Stimulated activated naive CD8-positive, alpha-beta T cell treated with anti-CD3 and anti-CD28 coated beads, Interleukin-15, Interleukin-2, amounts not matched to agents 100 ng/mL and 50 ng/mL, for 24 hours (primary cell): ENCODE measurements around the gene TCF12.
A peak's percentile ranks its signal among the peaks of the same experiment; 100 is the strongest.
"Not testable (repeated sequence)": the region's sequence is repeated elsewhere in the genome, so short reads cannot be mapped to it uniquely, and the experiment has no call there.

Experiments
- H3K27ac Mint-ChIP-seq: one replicate; pipeline ENCODE4 v1.8.0; 2021; ENCODE audit warnings: mild to moderate bottlenecking, mixed read lengths
- H3K27me3 Mint-ChIP-seq: one replicate; pipeline ENCODE4 v1.8.0; 2021; ENCODE audit warnings: mixed read lengths
- H3K36me3 Mint-ChIP-seq: one replicate; pipeline ENCODE4 v1.8.0; 2021; ENCODE audit warnings: low read depth, mixed read lengths
- H3K4me1 Mint-ChIP-seq: one replicate; pipeline ENCODE4 v1.8.0; 2021; ENCODE audit warnings: low read depth, mixed read lengths
- H3K4me3 Mint-ChIP-seq: one replicate; pipeline ENCODE4 v1.8.0; 2021; ENCODE audit warnings: mild to moderate bottlenecking, mixed read lengths
- H3K9me3 Mint-ChIP-seq: one replicate; pipeline ENCODE4 v1.8.0; 2021; ENCODE audit warnings: mixed read lengths

TCF12 gene

DNA sequence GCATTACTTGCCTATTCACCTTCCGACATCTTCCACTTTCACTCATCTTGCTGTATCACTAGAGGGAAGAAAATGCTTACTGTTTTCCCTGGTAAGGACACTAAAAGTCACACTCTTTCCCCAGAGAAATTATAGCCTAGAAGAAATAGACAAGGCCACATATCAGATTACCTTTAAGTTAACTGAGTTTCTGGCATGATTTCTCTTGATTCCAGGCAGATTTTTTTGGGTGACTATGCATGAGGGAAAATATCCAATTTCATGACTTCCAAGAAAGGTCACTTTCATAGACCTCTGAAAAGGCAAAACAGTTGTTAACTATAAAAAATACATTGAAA lies 30.3 kb downstream of the TCF12 start:
- Mint-ChIP-seq H3K27ac (no peak overlapping the region), H3K4me1 (peaks cover 35% of the 10 kb centered on the region), H3K36me3 (peaks cover 42% of the 10 kb centered on the region), H3K27me3 (no peaks in the 10 kb centered on the region), H3K9me3 (peaks cover under 1% of the 10 kb centered on the region), H3K4me3 (no peak overlapping the region)

DNA sequence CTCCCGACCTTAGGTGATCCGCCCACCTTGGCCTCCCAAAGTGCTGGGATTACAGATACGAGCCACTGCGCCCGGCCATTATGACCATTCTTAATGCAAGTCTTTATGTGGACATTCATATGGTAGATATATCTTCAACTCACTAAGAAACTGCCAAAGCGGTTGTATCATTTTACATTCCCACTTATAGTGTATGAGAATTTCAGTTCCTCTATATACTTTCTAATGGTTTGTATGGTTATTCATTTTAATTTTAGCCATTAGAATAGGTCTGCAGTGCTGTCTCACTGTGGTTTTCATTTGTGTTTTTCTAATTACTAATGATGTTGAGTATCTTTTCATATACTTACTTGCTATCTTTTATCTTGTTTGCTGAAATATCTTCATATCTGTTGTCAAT lies 32.5 kb downstream of the TCF12 start:
- Mint-ChIP-seq H3K36me3 (peaks cover 46% of the 10 kb centered on the region), H3K27me3 (no peaks in the 10 kb centered on the region), H3K27ac (no peak overlapping the region), H3K4me1 (peaks cover 35% of the 10 kb centered on the region), H3K4me3 (no peak overlapping the region), H3K9me3 (peaks cover 9% of the 10 kb centered on the region)

DNA sequence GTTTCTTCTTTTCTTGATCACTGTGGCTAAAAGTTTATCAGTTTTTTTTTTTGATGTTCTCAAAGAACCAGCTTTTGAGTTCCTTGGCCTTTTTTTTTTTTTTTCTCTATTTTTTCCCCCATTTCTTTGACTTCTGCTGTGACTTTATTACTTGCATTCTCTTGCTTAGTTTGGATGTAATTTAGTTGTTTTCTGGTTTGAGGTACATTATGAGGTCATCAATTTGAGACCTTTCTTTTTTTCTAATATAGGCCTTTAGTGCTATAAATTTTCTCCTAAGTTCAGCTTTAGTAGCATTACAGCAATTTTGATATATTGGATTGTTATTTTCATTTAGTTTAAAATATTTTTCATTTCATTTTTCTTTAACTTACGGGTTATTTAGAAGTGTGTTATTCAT lies 35.3 kb downstream of the TCF12 start:
- Mint-ChIP-seq H3K4me1 (peaks cover 28% of the 10 kb centered on the region), H3K36me3 (peaks cover 52% of the 10 kb centered on the region), H3K9me3 (peaks cover 18% of the 10 kb centered on the region), H3K4me3 (no peak overlapping the region), H3K27ac (no peak overlapping the region), H3K27me3 (no peaks in the 10 kb centered on the region)

DNA sequence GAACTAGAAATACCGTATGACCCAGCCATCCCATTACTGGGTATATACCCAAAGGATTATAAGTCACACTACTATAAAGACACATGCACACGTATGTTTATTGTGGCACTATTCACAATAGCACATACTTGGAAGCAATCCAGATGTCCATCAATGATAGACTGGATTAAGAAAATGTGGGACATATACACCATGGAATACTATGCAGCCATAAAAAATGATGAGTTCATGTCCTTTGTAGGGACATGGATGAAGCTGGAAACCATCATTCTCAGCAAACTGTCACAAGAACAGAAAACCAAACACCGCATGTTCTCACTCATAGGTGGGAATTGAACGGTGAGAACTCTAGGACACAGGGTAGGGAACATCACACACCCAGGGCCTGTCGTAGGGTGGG lies 36.6 kb downstream of the TCF12 start:
- peaks cover 28% of the 10 kb centered on the region for H3K4me1 Mint-ChIP-seq
- not testable (repeated sequence) for H3K27ac Mint-ChIP-seq, H3K4me3 Mint-ChIP-seq, H3K27me3 Mint-ChIP-seq
- peaks cover 18% of the 10 kb centered on the region for H3K9me3 Mint-ChIP-seq
- H3K36me3 Mint-ChIP-seq = peaks cover 52% of the 10 kb centered on the region

DNA sequence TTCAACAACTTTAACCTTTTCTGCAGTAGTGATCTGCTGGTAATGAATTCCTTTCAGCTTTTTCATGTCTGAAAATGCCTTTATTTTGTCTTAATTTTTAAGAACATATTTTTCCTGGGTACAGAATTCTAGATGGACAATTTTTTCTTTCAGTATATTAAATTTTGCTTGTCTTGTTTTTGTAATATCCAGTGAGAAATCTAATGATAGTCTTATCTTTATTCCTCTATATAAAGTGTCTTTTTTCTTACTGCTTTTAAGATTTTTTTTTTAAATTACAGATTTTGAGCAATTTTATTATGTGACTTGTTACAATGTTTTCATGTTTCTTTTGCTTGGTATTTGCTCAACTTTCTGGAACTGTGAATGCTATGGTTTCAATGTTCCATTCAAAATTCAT lies 38.1 kb downstream of the TCF12 start:
- Mint-ChIP-seq H3K9me3 (peaks cover 18% of the 10 kb centered on the region), H3K4me3 (no peak overlapping the region), H3K27ac (no peak overlapping the region), H3K27me3 (no peaks in the 10 kb centered on the region), H3K4me1 (peaks cover 25% of the 10 kb centered on the region), H3K36me3 (peaks cover 45% of the 10 kb centered on the region)

DNA sequence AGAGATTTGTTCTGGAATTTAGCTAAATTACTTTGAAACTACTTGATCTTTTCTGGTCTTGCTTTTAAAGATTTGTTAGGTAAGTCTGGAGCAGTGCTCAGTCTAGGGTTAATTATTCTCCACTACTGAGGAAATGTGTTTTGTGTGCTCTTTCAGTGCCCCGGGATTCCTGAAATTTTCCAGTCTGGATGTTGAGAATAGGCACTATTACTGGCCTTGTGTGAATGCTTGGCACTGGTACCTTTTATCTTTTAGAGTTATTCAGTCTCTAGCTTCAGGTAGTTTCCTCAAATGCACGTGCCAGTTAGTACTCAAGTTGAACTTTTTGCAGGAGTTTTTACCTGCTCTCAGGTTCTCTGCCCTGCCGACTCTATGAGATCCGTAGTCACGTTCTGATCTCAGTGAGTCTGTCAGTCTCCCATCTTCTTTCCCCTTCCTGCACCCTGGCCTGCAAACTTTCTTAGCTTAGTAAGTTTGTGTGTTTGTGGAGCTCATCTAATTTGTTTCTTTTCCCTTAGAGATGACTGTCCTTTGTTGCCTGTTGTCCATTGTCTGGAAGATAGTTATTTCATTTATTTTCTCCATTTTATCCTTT lies 39.5 kb downstream of the TCF12 start:
- H3K9me3 Mint-ChIP-seq = peaks cover 18% of the 10 kb centered on the region
- no peaks in the 10 kb centered on the region for H3K27me3 Mint-ChIP-seq
- H3K27ac Mint-ChIP-seq = no peak overlapping the region
- peaks cover 33% of the 10 kb centered on the region for H3K4me1 Mint-ChIP-seq
- H3K36me3 Mint-ChIP-seq = peaks cover 46% of the 10 kb centered on the region
- no peak overlapping the region for H3K4me3 Mint-ChIP-seq

DNA sequence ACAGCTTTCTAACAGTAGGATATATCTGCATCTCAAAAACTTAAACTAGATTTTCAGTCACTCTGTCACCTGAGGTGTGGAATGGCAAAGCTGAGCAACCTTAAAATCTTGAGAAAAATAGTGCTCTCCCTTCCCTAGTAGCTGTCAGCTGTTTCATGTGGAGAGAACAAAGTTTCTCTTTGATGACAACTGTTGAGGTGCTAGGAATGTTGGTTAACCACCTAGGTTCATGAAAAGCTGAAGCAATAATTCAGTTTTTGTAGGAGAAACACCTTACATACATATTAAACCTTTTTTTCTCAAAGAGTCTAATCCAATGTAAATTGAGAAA lies 40.8 kb downstream of the TCF12 start:
- Mint-ChIP-seq H3K27ac (no peak overlapping the region), H3K4me3 (no peak overlapping the region), H3K27me3 (no peaks in the 10 kb centered on the region), H3K4me1 (peaks cover 47% of the 10 kb centered on the region), H3K9me3 (peaks cover 15% of the 10 kb centered on the region), H3K36me3 (peaks cover 40% of the 10 kb centered on the region)

DNA sequence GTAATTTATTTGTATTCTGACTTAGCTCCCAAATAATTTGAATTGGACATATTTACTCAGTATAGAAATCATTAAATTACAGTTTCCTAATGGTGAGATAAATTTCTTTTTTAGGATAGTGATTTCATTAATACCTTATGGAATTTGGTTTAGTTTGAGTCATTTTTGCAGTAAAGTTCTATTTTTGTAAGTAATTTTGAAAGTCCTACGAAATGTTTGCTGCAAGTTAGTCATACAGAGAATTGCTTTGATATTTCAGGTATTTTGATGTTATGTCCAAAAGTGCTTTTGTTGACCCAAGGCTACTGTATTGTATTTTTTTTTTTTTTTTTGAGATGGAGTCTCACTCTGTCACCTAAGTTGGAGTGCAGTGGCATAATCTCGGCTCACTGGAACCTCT lies 41.7 kb downstream of the TCF12 start:
- H3K4me1 Mint-ChIP-seq = peaks cover 55% of the 10 kb centered on the region
- no peak overlapping the region for H3K27ac Mint-ChIP-seq
- peaks cover 32% of the 10 kb centered on the region for H3K36me3 Mint-ChIP-seq
- peaks cover 15% of the 10 kb centered on the region for H3K9me3 Mint-ChIP-seq
- no peak overlapping the region for H3K4me3 Mint-ChIP-seq
- no peaks in the 10 kb centered on the region for H3K27me3 Mint-ChIP-seq

DNA sequence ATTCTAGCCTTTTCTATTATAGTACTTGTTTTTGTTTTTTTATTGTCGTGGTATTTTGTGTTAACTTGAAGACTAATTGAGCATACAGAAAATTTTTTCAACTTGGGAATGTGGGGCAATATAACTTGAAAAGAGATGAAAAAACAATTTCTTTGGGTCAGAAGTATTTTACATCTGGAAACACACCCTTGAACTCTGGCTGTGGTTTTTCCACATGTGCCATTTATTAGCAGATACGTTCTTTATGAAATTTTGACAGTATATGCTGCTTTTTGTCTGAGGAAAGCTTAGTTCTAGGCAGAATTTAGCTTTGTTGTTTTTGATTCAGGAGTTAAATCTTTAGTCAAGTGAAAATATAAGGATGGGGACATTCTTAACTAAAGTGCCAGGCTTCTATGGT lies 44.7 kb downstream of the TCF12 start:
- no peak overlapping the region for H3K4me3 Mint-ChIP-seq

DNA sequence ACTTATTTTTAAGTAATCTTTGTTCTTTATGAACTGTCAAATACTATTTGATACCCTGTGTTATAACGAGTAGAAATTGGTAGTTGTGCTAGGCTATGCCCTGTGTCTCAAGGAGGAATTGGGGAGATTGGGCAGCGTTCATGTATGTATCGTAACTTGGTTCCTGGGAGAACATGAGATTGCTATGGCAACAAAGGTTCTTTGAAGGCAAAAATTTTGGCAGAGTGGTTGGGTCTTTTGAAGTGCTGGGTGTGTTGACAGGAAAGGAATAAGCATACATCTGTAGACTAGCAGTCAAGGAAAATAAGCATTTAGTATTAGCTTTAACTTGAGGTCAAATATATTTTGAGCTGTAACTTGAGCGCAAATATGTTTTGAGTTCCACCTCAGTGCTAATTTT lies 45.3 kb downstream of the TCF12 start:
- H3K4me1 Mint-ChIP-seq = peaks cover 61% of the 10 kb centered on the region
- H3K4me3 Mint-ChIP-seq = peak overlapping the region; percentile 38
- H3K27me3 Mint-ChIP-seq = no peaks in the 10 kb centered on the region
- H3K9me3 Mint-ChIP-seq = no peaks in the 10 kb centered on the region
- peaks cover 5% of the 10 kb centered on the region for H3K36me3 Mint-ChIP-seq
- no peak overlapping the region for H3K27ac Mint-ChIP-seq

More for the DNA sequence above, 44.7 kb downstream of the TCF12 start:
- H3K9me3 Mint-ChIP-seq = no peaks in the 10 kb centered on the region
- H3K27me3 Mint-ChIP-seq = no peaks in the 10 kb centered on the region
- peaks cover 7% of the 10 kb centered on the region for H3K36me3 Mint-ChIP-seq
- H3K4me1 Mint-ChIP-seq = peaks cover 61% of the 10 kb centered on the region
- peak overlapping the region; percentile 7 for H3K27ac Mint-ChIP-seq

DNA sequence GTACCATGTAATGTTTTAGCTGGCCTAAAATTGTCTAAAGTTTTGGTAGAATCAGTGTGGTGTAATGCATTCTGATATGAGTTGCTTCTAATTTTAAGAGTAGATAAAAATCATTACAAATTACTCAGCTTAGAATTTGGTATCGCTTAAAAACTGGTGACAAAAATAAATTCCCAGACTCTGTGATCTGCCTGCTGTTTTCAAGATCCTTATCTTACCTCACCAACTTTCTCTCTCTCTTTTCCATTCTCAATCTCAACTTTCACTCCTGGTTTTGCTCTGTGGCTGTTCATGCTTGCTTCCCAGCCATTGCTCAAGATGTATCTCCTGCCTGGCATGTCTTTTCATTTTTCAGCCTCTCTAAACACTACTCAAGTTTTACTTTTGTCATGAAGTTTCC lies 45.7 kb downstream of the TCF12 start:
- Mint-ChIP-seq H3K27ac (peak overlapping the region; percentile 22), H3K9me3 (no peaks in the 10 kb centered on the region), H3K27me3 (no peaks in the 10 kb centered on the region), H3K4me3 (no peak overlapping the region), H3K36me3 (peaks cover 5% of the 10 kb centered on the region), H3K4me1 (peaks cover 61% of the 10 kb centered on the region)

DNA sequence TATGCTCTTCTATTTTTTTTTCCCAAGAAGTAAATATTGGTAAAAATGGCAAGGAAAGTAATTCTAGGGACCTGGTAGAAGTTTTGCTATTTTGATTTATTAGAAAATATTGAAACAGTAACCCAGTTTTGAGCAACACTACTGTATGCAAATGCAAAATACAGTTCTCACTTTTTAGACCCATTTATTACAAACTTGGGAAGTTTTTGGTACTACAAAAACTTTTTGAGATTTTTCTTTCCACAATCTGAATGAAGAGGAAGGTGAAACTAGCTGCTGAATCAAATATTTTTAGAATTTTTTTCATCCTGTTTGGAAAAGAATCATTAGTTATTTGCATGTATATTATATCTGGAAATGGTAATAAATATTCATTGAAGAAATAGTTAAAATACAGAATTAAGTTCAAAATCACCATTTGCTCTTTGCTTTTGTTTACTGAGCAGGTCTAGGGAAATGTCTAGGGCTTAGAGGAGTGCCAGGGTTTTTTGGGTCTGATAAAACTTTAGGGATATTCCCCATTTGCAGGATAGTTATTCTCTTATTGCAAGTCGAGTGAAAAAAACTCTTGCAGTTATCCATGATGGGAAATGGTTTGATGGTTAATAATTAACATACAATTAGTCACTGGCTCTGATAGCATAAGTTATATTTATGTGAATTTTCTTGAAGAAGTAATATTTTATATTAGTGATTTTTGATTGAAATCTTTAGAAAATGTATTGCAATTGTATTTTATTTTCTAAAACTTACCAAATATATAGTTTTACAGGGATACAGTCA lies 47.0 kb downstream of the TCF12 start:
- Mint-ChIP-seq H3K27me3 (no peaks in the 10 kb centered on the region), H3K4me3 (no peak overlapping the region), H3K27ac (no peak overlapping the region), H3K36me3 (peaks cover 5% of the 10 kb centered on the region), H3K9me3 (no peaks in the 10 kb centered on the region), H3K4me1 (peaks cover 64% of the 10 kb centered on the region)

DNA sequence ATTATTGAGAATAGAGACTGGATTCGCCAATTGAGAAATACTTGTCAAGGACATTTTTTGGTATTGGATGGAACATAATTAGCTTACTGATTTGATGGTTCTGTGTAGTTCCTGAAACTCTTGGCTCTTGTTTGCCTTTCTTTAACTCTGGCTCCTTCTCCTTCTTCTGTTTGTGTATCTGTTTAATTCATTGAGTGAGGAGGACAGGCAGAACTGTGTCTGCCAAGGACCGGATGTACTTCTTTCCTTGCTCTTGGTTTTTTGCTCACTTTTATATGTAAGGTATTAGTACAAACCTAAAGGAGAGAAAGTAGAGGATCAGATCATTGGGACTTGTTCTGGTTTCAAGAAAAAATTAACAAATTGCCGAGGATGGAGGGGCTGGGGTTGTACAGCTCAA lies 48.9 kb downstream of the TCF12 start:
- Mint-ChIP-seq H3K4me1 (peaks cover 69% of the 10 kb centered on the region), H3K9me3 (no peaks in the 10 kb centered on the region), H3K4me3 (no peak overlapping the region), H3K27ac (no peak overlapping the region), H3K27me3 (no peaks in the 10 kb centered on the region), H3K36me3 (peaks cover 2% of the 10 kb centered on the region)

DNA sequence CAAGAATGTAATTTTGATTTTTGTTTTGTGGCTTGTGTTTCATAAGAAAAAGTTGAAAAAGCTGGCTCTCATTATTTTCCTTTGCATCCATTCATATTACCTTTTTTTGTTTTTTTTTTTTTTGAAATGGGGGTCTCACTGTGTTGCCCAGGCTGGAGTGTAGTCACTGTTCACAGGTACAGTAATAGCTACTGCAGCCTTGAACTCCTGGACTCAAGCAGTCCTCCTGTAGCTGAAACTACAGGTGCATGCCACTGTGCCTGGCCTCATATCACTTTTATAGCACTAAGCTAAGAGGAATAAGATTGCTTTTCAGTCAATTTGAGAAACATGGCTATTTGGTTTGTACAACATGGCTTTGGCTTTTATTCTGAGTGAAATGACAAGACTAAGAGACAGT lies 49.8 kb downstream of the TCF12 start:
- H3K4me3 Mint-ChIP-seq = no peak overlapping the region
- H3K4me1 Mint-ChIP-seq = peaks cover 69% of the 10 kb centered on the region
- no peaks in the 10 kb centered on the region for H3K27me3 Mint-ChIP-seq
- no peaks in the 10 kb centered on the region for H3K36me3 Mint-ChIP-seq
- no peaks in the 10 kb centered on the region for H3K9me3 Mint-ChIP-seq
- H3K27ac Mint-ChIP-seq = no peak overlapping the region

DNA sequence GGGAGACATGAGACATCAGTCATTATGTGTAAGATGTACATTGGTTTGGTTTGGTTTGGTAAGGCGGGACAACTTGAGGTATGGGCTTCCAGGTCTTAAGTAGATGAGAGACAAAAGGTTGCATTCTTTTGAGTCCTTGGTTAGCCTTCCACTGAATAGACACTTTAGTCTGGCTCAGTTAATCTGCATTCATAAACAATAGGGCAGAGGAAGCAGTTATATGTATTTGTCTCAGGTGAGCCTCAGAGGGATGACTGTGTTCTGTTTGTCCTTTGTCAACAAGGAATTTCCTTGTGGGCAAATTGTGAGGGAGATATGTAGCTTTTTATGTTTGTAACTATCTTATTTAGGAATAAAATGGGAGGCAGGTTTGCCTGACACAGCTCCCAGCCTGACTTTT lies 50.4 kb downstream of the TCF12 start:
- no peak overlapping the region for H3K27ac Mint-ChIP-seq

More for the DNA sequence above, 50.4 kb downstream of the TCF12 start:
- Mint-ChIP-seq H3K4me1 (peaks cover 69% of the 10 kb centered on the region), H3K27me3 (no peaks in the 10 kb centered on the region), H3K4me3 (no peak overlapping the region), H3K36me3 (no peaks in the 10 kb centered on the region), H3K9me3 (no peaks in the 10 kb centered on the region)
